ENCODE data around the gene MIDN. TPM values are rescaled to one million over a fixed set of nuclear protein-coding genes. Genes with fewer than 3 reads are reported as not detected.

Gene MIDN
- total RNA-seq, 1 experiment from 2014 or later = 286 TPM

DNA sequence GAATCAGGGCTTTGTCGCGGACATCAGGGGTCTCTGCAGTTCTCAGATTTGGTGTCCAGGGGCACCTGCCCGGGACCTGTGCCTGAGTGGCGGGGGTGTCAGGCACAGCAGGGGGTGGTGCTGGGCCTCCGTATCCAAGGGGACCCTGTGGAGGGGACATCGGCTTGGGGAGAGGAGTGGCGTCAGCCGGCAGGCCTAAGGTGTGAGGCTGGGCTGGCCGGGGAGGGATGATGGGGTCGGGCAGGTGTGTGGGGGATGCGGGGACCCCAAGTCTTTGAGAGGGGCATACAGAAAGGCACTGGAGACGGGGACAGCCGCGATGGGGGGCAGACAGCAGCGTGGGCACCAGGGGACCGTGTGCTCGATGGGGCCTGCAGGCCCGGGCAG lies 39.8 kb downstream of the MIDN start:
- Mint-ChIP-seq H3K27me3 (ENCODE audit: low read depth) (peaks cover 15% of the 10 kb centered on the region), H3K36me3 (ENCODE audit: insufficient read depth in 1 of 3, low read depth in 3 of 3) (no peaks in the 10 kb centered on the region), H3K27ac (no peak overlapping the region), H3K4me3 (no peak overlapping the region), H3K9me3 (no peaks in the 10 kb centered on the region), H3K4me1 (peaks cover 6 to 20% of the 10 kb centered on the region in 2 experiments)
- no CpG with 5 or more reads among the region's 18 CpGs for WGBS (ENCODE audit: extremely low coverage, insufficient read length, low lambda C conversion rate)
- no peak overlapping the region for H2BK120ac ChIP-seq (ENCODE audit: low read depth, low read length, poor library complexity, severe bottlenecking)
- no peak overlapping the region for H3K9ac ChIP-seq (ENCODE audit: extremely low read depth, insufficient read length, low read length)
- H3K23me2 ChIP-seq (ENCODE audit: insufficient read length, low read depth, low read length, poor library complexity, severe bottlenecking) = peaks cover 4% of the 10 kb centered on the region
- TF ChIP-seq, protein P1, sequence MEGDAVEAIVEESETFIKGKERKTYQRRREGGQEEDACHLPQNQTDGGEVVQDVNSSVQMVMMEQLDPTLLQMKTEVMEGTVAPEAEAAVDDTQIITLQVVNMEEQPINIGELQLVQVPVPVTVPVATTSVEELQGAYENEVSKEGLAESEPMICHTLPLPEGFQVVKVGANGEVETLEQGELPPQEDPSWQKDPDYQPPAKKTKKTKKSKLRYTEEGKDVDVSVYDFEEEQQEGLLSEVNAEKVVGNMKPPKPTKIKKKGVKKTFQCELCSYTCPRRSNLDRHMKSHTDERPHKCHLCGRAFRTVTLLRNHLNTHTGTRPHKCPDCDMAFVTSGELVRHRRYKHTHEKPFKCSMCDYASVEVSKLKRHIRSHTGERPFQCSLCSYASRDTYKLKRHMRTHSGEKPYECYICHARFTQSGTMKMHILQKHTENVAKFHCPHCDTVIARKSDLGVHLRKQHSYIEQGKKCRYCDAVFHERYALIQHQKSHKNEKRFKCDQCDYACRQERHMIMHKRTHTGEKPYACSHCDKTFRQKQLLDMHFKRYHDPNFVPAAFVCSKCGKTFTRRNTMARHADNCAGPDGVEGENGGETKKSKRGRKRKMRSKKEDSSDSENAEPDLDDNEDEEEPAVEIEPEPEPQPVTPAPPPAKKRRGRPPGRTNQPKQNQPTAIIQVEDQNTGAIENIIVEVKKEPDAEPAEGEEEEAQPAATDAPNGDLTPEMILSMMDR (conservative IDR thresholded peaks at IDR 0.05) = no peak
- H4K20me1 ChIP-seq (ENCODE audit: control insufficient read depth, insufficient read depth, insufficient read length) = no peaks in the 10 kb centered on the region
- H2BK15ac ChIP-seq (ENCODE audit: low read depth, low read length) = no peak overlapping the region
- H3T11ph ChIP-seq (ENCODE audit: low read length) = no peak overlapping the region
- H3K14ac ChIP-seq (ENCODE audit: insufficient read depth, low read length) = no peak overlapping the region
- no peaks in the 10 kb centered on the region for H3K79me1 ChIP-seq (ENCODE audit: insufficient read depth, low read depth, low read length, poor library complexity, severe bottlenecking)
- no peak overlapping the region for H2BK12ac ChIP-seq (ENCODE audit: insufficient read length, low read depth, low read length)
- H3K4me2 ChIP-seq (ENCODE audit: insufficient read depth, insufficient read length, low read length) = no peak overlapping the region
- no peak overlapping the region for H2AK5ac ChIP-seq (ENCODE audit: insufficient read length, low read length)
- no peak overlapping the region for H4K91ac ChIP-seq (ENCODE audit: insufficient read length, low read depth, low read length)
- no peak overlapping the region for H2BK20ac ChIP-seq (ENCODE audit: low read depth, low read length, poor library complexity, severe bottlenecking)
- no peak overlapping the region for H3K27ac ChIP-seq (ENCODE audit: insufficient read length, low read depth, low read length)
- H2AFZ ChIP-seq (ENCODE audit: low read length) = no peak overlapping the region
- DNase-seq = no peak
- H3K56ac ChIP-seq (ENCODE audit: insufficient read length, low read depth, low read length) = no peak overlapping the region
- no peaks in the 10 kb centered on the region for H3K9me3 ChIP-seq (ENCODE audit: control insufficient read depth, low read depth, low read length)
- H4K8ac ChIP-seq (replicated peaks; ENCODE audit: insufficient read length, low read depth, low read length) = no peak overlapping the region
- no peak overlapping the region for H3K18ac ChIP-seq (ENCODE audit: insufficient read length, low read depth, low read length)
- H3K79me2 ChIP-seq (ENCODE audit: insufficient read depth, low read length) = peaks cover 2% of the 10 kb centered on the region; the same call in 1 of the 2 replicates
- H3K27me3 ChIP-seq (ENCODE audit: insufficient read depth, low read length) = no peaks in the 10 kb centered on the region
- no peak overlapping the region for H2BK5ac ChIP-seq (ENCODE audit: insufficient read length, low read length)
- no peaks in the 10 kb centered on the region for H3K4me1 ChIP-seq (ENCODE audit: insufficient read depth, low read length)
- H3K4ac ChIP-seq (ENCODE audit: low read depth, low read length) = no peak overlapping the region
- H4K5ac ChIP-seq (ENCODE audit: insufficient read length, low read depth, low read length) = no peak overlapping the region
- H3K23ac ChIP-seq (ENCODE audit: insufficient read length, low read depth, low read length) = no peak overlapping the region

Measured in H9 (cell line).